Measurements from ENCODE around the gene DUOXA2.

Gene DUOXA2

DNA sequence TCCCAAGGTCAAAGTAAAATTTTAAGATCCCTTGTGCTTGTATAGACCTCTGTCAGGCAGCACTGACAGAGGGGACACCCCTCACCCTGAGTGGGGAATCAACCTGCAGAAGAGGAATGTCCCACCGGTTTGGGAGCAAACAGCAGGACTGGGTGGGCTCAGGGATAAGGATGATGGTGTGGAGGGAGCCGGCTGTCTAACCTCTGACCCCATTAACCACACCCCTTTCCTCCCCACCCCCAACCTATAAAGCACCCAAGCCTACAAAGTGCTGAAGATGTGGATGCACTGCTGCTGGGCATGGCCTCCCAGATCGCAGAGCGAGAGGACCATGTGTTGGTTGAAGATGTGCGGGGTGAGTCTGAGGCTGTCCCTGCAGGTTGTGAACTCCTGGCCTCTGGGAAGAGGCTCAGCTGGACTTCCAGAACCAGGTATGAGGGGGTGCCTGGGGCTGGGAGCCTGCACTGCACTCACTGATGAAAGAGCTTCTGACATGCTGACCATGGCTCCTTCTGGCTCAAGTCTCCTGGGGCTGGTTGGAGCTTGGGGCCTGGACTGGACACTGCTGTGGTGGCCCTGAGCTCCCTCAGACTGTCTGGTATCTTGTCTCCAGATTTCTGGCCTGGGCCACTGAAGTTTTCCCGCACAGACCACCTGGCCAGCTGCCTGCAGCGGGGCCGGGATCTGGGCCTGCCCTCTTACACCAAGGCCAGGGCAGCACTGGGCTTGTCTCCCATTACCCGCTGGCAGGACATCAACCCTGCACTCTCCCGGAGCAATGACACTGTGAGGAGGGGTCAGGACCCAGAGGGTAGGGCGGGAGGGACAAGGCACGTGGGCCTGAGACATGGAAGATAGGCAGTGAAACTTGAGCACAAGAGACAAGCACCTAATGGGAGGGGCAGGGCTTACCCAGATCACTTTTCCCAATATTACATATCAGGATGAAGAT, 25.0 kb downstream of the DUOXA2 start:
- DNase-seq = no peak

DNA sequence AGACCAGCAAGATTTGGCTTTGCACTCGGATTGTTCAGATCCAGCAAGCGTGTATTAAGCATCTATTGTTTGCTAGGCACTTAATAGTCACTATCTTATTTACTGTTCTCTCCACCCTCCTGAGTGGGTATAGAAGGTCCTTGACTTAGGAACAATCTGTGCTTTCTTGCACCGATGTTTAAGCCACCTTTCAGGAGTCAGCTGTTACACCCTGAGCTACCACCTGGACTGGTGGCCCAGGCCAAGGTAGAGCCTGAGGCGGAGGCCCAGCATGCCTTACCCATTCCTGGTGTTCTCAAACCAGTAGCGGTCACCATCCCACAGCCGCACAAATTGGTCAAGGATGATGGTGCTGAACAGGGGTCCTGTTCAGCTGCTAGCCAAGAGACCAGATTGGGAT, 25.6 kb downstream of the DUOXA2 start:
- DNase-seq = no peak

DNA sequence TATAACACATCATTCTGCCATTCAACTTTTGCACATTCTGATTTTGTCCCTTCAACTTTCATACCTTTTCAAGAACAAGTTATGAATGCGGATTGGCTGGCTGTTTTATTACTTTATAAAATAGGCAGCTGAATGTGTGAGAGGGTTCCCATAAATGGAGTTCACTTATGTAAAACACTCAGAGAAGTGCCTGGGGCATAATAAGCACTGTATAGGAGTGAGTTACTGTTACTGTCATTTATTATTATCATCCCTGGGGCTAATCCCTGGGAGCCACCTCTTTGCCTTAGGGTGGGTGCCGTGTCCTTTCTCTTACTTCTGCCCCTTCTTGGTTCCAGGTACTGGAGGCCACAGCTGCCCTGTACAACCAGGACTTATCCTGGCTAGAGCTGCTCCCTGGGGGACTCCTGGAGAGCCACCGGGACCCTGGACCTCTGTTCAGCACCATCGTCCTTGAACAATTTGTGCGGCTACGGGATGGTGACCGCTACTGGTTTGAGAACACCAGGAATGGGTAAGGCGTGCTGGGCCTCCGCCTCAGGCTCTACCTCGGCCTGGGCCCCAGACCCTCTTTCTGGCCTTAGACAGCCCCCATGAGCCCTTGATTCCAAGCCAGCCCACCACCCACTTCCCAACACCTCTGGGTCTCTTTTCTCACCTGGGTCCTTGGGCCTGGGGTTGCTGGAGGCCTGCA, 26.6 kb downstream of the DUOXA2 start:
- DNase-seq = no peak

DNA sequence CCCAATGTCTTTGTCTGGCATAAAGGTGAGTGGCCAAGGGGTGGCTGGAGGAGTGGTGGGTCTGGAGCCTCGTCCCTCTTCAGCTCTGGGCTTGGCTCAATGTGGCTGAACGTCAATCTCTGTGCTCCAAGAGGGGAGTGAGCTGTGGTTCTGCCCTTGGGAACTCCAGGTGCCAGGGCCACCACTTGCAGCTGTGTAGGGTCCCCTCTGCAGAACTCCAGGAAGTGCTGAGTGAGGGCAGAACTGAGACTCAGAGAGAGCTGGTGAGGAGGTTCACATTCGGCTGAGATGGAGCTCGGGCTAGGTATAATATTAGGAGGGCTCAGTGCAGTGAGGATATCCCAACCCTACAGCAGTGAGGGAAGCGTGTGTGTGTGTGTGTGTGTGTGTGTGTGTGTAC, 27.3 kb downstream of the DUOXA2 start:
- DNase-seq = no peak

DNA sequence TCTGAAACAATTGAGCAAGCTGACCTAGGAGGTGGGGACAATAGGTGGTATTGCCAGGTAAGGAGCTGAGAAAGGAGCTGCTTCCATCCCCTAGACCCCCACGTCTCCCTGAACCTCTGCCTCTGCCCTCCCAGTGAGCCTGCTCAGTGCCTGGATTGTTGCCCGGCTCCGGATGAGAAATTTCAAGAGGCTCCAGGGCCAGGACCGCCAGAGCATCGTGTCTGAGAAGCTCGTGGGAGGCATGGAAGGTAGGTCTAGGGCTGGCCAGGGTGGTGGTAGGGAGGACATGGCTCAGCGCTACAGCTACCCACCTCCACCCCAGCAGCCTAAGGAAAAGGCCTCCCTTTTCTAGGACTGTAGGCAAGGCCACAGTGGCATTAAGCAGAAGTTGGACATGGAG, 28.9 kb downstream of the DUOXA2 start:
- no peak for DNase-seq

DNA sequence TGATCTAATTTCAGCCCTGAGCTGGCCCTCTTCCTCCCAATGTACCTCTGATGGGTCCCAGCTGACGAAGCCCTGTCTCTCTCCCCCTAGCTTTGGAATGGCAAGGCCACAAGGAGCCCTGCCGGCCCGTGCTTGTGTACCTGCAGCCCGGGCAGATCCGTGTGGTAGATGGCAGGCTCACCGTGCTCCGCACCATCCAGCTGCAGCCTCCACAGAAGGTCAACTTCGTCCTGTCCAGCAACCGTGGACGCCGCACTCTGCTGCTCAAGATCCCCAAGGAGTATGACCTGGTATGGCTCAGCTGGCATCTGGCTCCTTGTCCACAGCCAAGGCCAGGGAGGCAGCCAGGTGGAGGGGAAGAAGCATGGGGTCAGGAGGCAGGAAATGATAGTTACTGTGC, 29.8 kb downstream of the DUOXA2 start:
- DNase-seq = no peak

DNA sequence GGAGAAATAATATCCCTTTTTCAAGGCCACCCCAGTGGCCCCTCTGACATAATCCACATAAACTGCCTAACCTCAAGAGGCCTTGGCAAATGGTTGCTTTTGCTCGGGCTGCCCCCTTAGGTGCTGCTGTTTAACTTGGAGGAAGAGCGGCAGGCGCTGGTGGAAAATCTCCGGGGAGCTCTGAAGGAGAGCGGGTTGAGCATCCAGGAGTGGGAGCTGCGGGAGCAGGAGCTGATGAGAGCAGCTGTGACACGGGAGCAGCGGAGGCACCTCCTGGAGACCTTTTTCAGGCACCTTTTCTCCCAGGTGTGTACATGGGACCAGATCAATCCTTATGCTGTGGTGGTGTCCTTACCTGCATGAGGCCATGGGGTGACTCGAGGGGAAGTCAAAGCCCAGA, 30.6 kb downstream of the DUOXA2 start:
- no peak for DNase-seq

DNA sequence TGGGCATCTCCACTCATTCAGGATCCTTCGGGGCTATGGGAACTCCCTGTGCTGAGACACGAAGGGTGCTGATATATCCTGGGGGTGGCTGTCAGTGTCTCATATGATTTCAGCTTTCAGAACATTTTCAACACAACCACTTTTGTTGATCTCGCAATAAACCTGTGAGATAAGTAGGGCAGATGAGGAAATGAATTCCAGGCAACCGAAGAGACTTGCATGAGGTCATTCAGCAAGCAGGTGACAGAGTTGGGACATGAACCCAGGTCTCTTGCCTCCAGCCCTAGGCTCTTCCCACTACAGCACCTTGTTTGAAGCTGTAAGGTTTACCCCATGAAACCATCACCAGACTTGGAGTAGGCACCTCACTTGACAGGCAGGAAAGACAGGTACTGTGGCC, 32.3 kb downstream of the DUOXA2 start:
- DNase-seq = no peak

DNA sequence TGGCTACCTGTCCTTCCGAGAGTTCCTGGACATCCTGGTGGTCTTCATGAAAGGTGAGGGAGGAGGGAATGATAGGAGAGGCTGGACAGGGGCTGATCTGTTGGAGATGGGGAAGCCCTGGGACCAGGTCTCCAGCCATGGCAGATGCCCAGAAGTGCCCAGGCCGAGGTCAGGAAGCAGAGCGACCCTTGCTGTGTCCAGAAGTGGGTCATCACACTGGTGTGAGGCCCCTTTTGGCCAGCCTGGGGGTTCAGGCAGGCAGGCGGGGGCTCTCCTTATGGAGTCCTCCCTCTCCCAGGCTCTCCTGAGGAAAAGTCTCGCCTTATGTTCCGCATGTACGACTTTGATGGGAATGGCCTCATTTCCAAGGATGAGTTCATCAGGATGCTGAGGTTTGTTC, 33.5 kb downstream of the DUOXA2 start:
- no peak for DNase-seq

DNA sequence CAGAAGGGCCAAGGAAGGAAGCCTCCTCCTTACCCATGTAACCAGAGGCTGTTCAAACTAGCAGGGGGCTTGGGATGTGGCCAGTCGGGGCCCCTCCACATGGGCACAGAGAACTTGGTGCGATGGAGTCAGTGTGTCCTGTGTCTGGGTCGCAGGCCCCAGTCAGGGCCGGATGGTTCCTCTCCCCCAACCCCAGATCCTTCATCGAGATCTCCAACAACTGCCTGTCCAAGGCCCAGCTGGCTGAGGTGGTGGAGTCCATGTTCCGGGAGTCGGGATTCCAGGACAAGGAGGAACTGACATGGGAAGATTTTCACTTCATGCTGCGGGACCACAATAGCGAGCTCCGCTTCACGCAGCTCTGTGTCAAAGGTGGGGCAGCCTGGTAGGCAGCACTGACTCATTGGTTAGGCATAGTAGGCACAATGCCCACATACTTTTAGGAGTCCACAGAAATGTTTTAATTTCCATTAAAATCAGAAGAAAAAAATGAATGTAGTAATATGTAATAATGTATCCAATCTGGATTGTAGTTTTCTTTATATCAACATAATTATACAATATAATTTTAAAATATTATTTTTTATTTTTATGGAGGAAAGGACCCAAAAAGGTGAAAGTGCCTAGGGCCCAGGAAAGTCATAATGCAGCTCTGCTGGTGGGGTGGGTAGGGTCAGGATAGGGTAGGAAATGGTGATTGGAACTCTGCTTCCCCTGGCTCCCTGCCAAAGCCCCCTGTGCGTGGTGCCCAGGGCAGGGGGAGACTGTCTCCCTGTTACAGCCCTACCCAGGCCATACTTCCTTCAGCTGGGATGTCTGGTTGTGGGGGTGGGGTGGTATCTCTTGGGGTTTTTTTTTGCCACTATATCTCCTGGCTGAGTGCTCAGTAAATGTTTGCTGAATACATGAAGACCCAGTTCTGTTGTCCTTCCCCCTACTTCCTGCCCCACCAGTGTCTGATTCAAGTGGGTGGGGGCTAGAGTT, 34.2 kb downstream of the DUOXA2 start:
- DNase-seq = peak; percentile 10

DNA sequence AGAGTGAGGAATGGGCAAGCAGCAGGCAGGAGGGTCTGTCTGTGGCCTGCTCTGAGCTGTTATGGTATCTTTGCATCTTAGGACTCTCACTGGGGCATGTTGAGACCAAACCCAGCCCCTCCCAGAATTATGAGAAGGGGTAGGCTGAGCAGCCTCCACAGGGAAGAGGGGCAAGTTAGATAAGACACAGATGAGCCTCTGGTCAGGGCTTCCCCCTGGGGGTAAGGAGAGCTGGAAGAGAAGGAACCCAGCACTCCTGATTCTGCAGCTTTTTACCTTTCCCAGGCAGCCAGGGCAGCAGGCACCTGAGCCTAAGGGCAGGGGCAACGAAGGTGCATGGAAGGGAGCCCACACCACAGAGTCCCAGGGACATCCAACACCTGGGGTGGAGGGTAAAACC, 34.9 kb downstream of the DUOXA2 start:
- no peak for DNase-seq

DNA sequence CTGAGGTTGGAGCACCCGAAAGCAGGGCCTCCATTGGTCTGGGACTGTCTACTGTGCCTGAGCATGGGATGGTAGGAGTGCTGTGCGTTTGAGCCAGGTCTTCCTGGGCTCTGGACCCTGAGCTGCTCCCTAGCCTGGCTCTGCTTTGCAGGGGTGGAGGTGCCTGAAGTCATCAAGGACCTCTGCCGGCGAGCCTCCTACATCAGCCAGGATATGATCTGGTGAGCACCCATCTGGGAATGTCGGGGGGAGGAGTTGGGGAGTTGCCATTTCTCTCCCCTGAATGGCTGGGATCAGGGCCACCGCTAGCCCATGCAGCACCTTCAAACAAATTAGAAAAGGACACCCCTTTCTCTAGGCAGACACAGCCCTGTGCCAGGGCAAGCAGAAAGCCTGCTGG, 36.4 kb downstream of the DUOXA2 start:
- DNase-seq = no peak

DNA sequence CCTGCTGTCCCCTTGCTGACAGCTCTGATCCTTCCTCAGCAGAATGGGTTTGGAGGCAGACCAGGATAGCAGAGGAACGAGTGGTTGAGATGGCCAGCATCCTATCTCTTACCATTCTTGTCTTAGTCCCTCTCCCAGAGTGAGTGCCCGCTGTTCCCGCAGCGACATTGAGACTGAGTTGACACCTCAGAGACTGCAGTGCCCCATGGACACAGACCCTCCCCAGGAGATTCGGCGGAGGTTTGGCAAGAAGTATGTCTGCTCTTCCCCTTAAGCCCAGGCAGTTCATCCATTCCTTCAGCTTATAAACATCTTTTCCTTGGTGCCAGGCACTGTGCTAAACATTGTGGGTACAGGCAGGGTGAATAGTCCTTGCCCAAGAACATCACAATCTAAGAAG, 36.9 kb downstream of the DUOXA2 start:
- DNase-seq = no peak

DNA sequence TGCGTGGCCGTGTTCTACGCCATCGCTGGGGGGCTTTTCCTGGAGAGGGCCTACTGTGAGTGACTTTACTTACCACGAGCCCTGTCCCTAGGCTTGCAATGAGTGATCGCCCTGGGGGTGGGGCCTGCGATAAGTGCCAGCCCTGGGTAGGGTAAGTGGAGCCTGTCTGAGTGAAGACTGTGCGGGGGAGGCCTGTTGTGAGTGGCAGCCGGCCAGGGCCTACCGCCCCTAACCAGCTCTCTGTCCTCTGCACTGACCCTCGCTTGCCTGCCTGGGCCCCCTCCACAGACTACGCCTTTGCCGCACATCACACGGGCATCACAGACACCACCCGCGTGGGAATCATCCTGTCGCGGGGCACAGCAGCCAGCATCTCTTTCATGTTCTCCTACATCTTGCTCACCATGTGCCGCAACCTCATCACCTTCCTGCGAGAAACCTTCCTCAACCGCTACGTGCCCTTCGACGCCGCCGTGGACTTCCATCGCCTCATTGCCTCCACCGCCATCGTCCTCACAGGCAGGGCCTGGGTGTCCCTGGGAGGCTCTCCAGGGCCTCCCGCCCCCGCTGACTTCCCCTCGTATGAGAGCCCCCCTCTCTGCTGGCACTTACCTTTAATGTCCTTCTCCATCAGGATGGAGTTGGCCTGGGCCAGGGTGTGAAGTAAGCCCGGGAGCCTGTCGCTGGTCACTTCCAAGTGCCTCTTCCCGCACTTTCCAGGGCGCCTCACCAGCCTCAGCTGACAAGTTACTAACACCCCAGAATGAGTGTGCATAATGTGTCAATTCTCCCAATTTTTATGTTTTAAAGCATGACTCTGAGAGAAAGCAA, 38.1 kb downstream of the DUOXA2 start:
- no peak for DNase-seq

DNA sequence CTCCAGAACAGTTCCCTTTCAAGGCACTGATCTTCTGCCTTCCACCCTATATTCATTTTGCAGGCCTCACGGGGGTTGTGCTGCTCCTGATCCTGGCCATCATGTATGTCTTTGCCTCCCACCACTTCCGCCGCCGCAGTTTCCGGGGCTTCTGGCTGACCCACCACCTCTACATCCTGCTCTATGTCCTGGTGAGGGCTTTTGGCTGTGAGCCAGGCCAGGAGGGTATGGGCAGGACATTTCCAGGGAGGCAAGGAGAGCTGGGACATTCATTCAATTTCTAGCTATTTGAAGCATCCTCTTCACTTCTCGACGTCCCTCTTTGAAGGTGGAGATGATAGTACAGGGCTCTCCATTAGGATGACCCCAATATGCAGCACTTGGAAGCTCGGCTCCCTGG, 41.6 kb downstream of the DUOXA2 start:
- no peak for DNase-seq

DNA sequence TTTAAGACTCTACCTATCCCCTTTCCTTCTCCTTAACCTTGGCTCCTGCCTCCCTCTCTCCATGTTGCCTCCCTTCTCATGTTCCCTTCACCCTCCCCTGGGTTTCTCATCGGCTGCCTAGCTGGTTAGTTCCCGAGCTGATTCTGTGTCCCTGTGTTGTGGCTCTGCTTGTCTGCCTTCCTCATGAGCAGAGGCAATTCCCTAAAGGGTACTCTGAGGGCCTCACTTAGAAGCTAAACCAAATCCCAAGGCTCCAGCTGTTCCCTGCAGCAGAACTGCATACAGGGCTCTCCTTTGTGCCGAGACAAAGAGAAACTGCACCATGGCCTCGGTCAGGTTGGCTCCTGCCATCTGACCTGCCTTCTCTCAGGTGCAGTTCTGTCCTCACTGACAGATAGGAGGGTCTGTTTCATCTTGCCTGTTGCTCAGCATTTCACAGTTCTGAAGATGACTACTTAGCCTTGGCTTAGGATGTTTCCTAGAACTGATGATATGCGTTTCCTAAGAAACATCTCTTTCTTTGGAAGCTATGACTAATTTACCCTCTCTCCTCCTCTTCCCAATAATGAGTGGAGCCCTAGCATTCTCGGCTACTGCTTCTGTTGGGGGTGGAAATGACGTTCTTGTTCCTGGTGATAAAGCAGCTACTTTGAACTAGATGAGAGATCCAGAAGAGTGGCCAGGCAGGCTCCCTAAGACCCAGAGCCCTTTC, 42.8 kb downstream of the DUOXA2 start:
- DNase-seq = no peak

DNA sequence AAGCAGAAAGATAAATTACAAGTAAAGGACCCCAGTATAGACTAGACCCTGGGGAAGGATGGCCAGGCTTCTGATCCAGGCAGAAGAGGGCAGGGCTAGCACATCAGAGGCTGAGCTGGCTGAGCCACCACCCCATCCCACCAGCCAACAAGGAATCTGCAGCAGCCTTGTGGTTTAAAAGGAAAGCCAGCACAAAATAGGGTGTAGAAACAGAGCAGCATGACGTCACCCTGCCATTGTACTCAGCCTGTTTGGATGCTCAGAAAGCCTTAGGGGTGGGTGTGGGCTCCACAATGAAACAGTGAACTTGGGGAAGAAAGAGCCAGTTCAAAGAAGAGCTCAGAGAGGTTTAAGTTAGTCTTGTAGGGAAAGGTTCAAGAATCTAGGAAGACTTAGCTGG, 43.8 kb downstream of the DUOXA2 start:
- no peak for DNase-seq

DNA sequence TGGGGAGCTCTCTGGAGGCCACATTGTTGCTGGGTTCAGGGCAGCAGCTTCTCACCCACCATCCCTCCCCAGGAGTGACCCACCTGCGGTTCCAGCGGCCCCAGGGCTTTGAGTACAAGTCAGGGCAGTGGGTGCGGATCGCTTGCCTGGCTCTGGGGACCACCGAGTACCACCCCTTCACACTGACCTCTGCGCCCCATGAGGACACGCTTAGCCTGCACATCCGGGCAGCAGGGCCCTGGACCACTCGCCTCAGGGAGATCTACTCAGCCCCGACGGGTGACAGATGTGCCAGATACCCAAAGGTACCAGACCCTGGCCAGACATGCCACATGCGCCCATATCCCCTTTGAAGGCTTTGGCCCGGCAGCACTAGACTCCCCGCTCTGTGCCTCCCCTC, 47.5 kb downstream of the DUOXA2 start:
- no peak for DNase-seq

DNA sequence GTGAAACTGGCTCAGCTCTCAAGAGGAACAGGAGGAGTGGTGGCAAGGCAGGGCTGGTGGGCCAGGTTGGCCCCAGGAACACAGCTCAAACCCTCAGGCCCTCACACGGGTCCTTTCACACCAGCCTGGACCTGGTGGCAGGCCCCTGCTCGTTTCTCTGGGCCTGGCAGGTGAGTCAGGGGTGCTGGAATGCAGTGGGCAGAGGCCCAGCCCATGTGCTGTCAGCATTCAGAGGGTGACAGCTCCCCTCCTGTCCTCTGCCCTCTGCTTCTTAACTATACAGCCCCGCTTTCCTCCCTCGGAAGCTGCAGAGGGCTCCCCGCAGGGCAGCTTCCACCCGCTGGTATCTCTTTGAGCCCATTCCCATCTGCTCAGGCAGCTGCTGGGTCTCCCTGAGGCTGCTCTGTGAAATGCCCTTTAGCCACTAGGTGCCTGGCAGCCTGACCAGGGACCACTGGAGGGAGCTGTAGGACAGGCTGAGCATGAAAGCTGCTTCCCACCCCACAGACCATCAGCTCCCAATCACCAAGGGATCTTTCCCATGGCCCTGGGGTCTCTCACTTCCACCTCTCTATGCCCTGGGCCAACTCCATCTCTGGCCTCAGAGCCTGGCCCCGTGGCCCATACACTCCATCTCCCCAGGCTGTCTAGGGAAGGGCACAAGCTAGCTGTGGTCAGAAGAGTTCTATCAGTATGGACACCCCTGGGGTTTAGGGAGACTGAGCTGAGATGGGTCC, 48.8 kb downstream of the DUOXA2 start:
- DNase-seq = peak; percentile 66

DNA sequence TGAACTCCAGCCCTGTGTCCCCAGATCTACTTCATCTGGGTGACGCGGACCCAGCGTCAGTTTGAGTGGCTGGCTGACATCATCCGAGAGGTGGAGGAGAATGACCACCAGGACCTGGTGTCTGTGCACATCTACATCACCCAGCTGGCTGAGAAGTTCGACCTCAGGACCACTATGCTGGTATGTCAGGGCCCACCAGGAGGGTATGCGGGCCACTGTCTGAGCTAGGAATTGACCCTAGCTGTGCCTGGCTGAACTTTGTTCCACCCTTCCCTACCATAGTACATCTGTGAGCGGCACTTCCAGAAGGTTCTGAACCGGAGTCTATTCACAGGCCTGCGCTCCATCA, 49.4 kb downstream of the DUOXA2 start:
- DNase-seq = no peak

DNA sequence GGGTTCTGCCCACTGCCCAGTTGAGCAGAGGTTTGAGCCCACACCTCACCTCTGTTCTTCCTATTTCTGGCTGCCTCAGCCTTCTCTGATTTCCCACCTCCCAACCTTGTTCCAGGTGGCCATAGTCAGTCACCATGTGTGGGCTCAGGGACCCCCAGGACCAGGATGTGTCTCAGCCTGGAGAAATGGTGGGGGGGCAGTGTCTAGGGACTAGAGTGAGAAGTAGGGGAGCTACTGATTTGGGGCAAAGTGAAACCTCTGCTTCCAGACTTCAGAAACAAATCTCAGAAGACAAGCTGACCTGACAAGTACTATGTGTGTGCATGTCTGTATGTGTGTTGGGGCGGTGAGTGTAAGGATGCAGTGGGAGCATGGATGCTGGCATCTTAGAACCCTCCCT, 50.8 kb downstream of the DUOXA2 start:
- DNase-seq = no peak
